Measurements from ENCODE around the gene TBC1D9.

The TBC1D9 gene

DNA sequence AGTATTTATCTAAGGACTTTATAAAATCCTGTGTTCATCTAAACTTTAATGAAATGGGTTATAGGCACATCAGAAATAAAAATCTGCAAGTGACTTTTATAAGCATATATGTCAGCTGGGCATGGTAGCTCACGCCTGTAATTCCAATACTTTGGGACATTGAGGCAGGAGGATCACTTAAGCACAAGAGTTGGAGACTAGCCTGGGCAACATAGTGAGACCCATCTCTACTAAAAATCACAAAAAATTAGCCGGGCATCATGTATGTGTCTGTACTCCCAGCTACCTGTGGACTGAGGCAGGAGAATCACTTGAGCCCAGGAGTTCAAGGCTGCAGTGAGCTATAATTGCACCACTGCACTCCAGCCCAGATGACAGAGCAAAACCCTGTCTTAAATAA is 20.9 kb downstream of the TBC1D9 start:
- H3K4me1 ChIP-seq (ENCODE audit: control insufficient read depth, low read length): no peaks in the 10 kb centered on the region
- H3K79me2 ChIP-seq (ENCODE audit: control insufficient read depth, low read length): no peaks in the 10 kb centered on the region
- H3K4me3 ChIP-seq (ENCODE audit: low read length): no peak overlapping the region
- TF ChIP-seq, protein P1, sequence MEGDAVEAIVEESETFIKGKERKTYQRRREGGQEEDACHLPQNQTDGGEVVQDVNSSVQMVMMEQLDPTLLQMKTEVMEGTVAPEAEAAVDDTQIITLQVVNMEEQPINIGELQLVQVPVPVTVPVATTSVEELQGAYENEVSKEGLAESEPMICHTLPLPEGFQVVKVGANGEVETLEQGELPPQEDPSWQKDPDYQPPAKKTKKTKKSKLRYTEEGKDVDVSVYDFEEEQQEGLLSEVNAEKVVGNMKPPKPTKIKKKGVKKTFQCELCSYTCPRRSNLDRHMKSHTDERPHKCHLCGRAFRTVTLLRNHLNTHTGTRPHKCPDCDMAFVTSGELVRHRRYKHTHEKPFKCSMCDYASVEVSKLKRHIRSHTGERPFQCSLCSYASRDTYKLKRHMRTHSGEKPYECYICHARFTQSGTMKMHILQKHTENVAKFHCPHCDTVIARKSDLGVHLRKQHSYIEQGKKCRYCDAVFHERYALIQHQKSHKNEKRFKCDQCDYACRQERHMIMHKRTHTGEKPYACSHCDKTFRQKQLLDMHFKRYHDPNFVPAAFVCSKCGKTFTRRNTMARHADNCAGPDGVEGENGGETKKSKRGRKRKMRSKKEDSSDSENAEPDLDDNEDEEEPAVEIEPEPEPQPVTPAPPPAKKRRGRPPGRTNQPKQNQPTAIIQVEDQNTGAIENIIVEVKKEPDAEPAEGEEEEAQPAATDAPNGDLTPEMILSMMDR (IDR thresholded peaks at IDR 0.05; ENCODE audit: low read depth, low read length, poor library complexity, severe bottlenecking): no peak
- TF ChIP-seq EZH2phosphoT487 (IDR thresholded peaks at IDR 0.05; ENCODE audit: borderline replicate concordance, low read length): no peak
- H3F3A ChIP-seq (ENCODE audit: control insufficient read depth, insufficient read depth): no peaks in the 10 kb centered on the region
- H3K9me3 ChIP-seq (ENCODE audit: control insufficient read depth, insufficient read depth, low read length): no peaks in the 10 kb centered on the region
- no peak overlapping the region for H3K4me2 ChIP-seq (ENCODE audit: low read length)
- no peaks in the 10 kb centered on the region for H3K36me3 ChIP-seq (ENCODE audit: control insufficient read depth, low read length)
- no peak overlapping the region for H3K27ac ChIP-seq (ENCODE audit: low read depth, low read length)
- no peaks in the 10 kb centered on the region for H3K27me3 ChIP-seq (ENCODE audit: control insufficient read depth, low read length)
- no peaks in the 10 kb centered on the region for H3K9me2 ChIP-seq (replicated peaks; ENCODE audit: control insufficient read depth, low read length)
- H4K20me1 ChIP-seq (ENCODE audit: control insufficient read depth, insufficient read depth, low read depth, low read length): no peaks in the 10 kb centered on the region

DNA sequence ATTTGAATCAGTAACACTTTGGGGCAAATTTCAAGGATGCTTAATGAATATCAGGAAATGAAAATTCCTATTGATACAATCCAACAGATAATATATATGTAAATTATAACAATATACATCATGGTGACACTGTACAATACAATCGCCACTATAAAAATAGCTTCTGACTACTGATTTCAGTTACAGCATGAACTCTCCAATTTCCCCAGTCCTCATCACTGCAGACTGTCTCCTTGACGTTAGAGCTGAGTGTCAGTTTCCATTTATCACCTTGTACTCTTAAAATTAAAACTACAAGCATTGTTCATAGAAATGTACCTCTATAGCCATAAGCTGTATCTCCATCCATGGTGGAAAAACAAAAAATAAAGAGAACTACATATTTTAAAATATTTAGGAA is 23.4 kb downstream of the TBC1D9 start:
- Histone ChIP-seq H3K27ac (ENCODE audit: low read depth, low read length) (no peak overlapping the region), H3K9me3 (ENCODE audit: control insufficient read depth, insufficient read depth, low read length) (no peaks in the 10 kb centered on the region), H3F3A (ENCODE audit: control insufficient read depth, insufficient read depth) (no peaks in the 10 kb centered on the region), H3K36me3 (ENCODE audit: control insufficient read depth, low read length) (no peaks in the 10 kb centered on the region), H3K4me2 (ENCODE audit: low read length) (no peak overlapping the region), H3K9me2 (replicated peaks; ENCODE audit: control insufficient read depth, low read length) (no peaks in the 10 kb centered on the region), H3K79me2 (ENCODE audit: control insufficient read depth, low read length) (no peaks in the 10 kb centered on the region), H3K4me3 (ENCODE audit: low read length) (no peak overlapping the region), H3K4me1 (ENCODE audit: control insufficient read depth, low read length) (peaks cover 3% of the 10 kb centered on the region; the same call in 1 of the 2 replicates), H4K20me1 (ENCODE audit: control insufficient read depth, insufficient read depth, low read depth, low read length) (no peaks in the 10 kb centered on the region), H3K27me3 (ENCODE audit: control insufficient read depth, low read length) (no peaks in the 10 kb centered on the region)
- TF ChIP-seq, protein P1 (IDR thresholded peaks at IDR 0.05; ENCODE audit: low read depth, low read length, poor library complexity, severe bottlenecking): no peak
- TF ChIP-seq EZH2phosphoT487 (IDR thresholded peaks at IDR 0.05; ENCODE audit: borderline replicate concordance, low read length): no peak

DNA sequence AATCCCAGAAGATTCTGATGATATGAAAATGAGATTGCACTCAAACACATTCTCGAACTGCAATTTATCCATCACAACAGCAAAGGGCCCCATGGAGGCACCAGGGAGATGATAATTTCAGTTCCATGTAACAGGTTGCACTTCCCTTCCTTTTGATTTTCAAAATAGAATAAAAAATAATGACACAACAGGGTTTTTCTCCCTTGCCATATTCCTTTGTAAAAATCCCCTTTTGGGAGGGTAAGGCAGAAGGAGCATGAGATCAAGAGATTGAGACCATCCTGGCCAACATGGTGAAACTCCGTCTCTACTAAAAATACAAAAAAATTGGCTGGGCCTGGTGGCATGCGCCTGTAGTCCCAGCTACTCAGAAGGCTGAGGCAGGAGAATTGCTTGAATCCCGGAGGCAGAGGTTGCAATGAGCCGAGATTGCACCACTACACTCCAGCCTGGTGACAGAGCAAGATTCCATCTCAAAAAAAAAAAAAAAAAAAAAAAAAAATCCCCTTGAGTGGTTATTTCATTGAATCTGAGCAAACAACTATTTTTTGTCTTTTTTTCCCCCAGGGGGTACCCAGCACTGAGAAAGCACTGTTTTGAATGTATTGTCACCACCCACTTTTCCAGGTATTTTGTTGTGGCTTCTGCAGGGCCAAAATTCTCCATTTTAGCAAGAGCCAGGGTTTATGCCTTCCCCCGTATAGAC is 26.7 kb downstream of the TBC1D9 start:
- H3K9me2 ChIP-seq (replicated peaks; ENCODE audit: control insufficient read depth, low read length): no peaks in the 10 kb centered on the region
- no peaks in the 10 kb centered on the region for H3K36me3 ChIP-seq (ENCODE audit: control insufficient read depth, low read length)
- no peaks in the 10 kb centered on the region for H3K79me2 ChIP-seq (ENCODE audit: control insufficient read depth, low read length)
- no peaks in the 10 kb centered on the region for H3F3A ChIP-seq (ENCODE audit: control insufficient read depth, insufficient read depth)
- H3K4me2 ChIP-seq (ENCODE audit: low read length): no peak overlapping the region
- no peak for TF ChIP-seq EZH2phosphoT487 (IDR thresholded peaks at IDR 0.05; ENCODE audit: borderline replicate concordance, low read length)
- TF ChIP-seq, protein P1 (IDR thresholded peaks at IDR 0.05; ENCODE audit: low read depth, low read length, poor library complexity, severe bottlenecking): no peak
- no peaks in the 10 kb centered on the region for H3K9me3 ChIP-seq (ENCODE audit: control insufficient read depth, insufficient read depth, low read length)
- H4K20me1 ChIP-seq (ENCODE audit: control insufficient read depth, insufficient read depth, low read depth, low read length): no peaks in the 10 kb centered on the region
- H3K4me1 ChIP-seq (ENCODE audit: control insufficient read depth, low read length): peaks cover 4% of the 10 kb centered on the region; the same call in 1 of the 2 replicates
- no peak overlapping the region for H3K4me3 ChIP-seq (ENCODE audit: low read length)
- H3K27ac ChIP-seq (ENCODE audit: low read depth, low read length): no peak overlapping the region
- H3K27me3 ChIP-seq (ENCODE audit: control insufficient read depth, low read length): no peaks in the 10 kb centered on the region

Data from DOHH2 (cell line).